Hematopoietic multipotent progenitor cell treated with erythropoietin and hydrocortisone succinate and interleukin-3 and kit ligand, for 4 days (in vitro differentiated cells): ENCODE measurements around the gene SLC34A2.
"Not testable (repeated sequence)": the region's sequence is repeated elsewhere in the genome, so short reads cannot be mapped to it uniquely, and the experiment has no call there.

ENCODE experiments used
- DNase-seq: peaks from one replicate; pipeline ENCODE4 v3.0.0-alpha.2; 2015

Gene SLC34A2

DNA sequence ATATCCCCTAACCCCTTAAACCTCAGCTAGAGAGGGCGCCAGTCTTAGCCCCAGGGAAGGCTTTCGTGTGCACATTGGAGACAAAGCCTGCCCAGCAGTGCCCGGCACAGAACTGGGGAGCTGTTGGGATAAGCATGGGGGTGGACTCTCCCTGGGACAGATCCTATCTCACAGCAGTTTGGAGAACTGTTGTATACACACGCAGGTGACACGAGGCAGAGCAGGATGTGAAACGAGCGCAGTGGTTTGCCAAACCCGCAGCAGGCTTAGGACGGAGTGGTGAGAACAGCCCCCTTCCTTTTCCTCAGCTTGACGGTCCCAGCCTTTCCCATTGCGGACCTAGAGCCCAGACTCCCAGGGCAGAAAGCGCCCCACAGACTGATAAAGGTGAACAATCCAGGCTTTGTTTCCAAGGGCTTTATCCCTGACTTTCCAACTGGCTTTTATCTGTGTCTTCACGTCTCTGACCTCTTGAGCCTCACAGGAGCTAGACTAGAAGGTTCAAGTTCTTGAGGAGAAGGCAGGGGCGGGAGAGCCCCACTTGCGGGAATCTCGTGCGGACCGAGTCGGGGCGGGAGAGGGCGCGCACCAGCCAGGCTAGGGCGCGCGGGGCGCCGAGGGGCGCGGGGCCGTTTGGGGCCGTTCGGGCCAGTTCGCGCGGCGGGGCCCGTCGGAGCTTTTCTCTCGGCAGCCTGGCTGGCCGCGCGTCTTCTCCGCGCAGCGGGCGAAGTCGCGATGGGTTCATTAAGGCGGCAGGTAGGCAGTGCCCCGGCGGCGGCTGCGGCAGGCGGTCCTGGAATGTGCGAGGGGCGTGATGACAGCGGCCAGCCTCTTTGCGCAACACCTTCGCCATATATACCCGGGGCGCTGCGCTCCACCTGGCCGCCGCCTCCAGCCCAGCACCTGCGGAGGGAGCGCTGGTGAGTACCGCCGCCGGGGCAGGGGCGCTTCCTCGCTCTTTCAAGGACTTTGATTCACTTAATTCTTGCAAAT lies at the start of gene SLC34A2:
Gene SLC34A2 (plus strand): TSS at position 881 of the 993 bp plus-strand sequence. CDS start 6,650 bp downstream, outside the sequence.
- peak; percentile 14 for DNase-seq

GRCh38 chr4:25608644-25609043 lies 47.0 kb upstream of the SLC34A2 start:
- DNase-seq, result no peak

- DNase-seq, result no peak
Observed at GRCh38 chr4:25609976-25610375, 45.7 kb upstream of the SLC34A2 start.

DNA sequence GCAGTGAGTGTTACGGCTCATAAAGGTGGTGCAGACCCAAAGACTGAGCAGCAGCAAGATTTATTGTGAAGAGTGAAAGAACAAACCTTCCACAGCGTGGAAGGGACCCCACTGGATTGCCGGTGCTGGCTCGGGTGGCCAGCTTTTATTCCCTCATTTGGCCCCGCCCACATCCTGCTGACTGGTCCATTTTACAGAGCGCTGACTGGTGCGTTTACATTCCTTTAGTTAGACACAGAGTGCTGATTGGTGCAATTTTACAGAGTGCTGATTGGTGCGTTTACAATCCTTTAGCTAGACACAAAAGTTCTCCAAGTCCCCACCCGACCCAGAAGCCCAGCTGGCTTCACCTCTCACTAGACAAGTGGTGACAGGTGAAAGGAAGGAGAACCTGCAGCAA lies 42.0 kb upstream of the SLC34A2 start:
- not testable (repeated sequence) for DNase-seq

- no peak for DNase-seq
Observed at GRCh38 chr4:25614807-25615206, 40.8 kb upstream of the SLC34A2 start.

- DNase-seq, result no peak
Observed at GRCh38 chr4:25621027-25621930, 34.4 kb upstream of the SLC34A2 start.

GRCh38 chr4:25624616-25625015 lies 31.0 kb upstream of the SLC34A2 start:
- no peak for DNase-seq

DNA sequence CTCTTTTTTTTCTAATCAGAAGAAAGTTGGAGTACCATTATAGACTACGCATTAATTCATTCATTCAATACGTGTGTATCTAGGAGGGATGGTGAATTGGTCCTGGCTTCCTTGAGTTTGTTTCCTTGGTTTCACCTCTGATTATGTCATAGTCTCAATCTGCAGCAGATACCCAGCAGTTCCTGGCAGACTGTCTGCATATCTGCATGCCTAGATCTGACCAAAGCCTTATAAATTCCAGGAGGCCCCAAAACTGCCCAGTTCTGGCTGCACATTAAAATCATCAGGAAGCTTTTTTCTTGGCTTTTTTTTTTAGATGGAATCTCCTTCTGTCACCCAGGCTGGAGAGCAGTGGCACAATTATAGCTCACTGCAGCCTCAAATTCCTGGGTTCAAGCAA lies 27.2 kb upstream of the SLC34A2 start:
- no peak for DNase-seq

- no peak for DNase-seq
Observed at GRCh38 chr4:25632135-25632534, 23.5 kb upstream of the SLC34A2 start.

DNA sequence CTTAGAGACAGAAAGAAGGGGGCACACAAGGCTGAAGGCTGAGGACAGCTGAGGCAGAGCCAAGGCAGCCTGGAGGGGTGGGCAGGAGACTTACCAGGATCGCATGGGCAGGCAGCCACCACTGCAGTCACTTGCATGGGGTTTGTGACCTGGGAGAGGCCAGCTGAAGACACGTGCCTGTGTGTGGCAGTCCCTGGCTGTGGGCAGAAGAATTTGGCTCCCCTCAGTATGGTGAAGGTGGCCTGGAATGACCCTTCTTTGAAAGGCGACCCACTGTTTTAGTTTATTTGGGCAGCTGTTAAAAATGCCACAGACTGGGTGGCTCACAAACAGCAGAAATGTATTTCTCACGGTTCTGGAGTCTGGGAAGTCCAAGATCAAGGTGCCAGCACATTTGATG lies 22.1 kb upstream of the SLC34A2 start:
- DNase-seq, result no peak

- no peak for DNase-seq
Observed at GRCh38 chr4:25635501-25635900, 20.1 kb upstream of the SLC34A2 start.

DNA sequence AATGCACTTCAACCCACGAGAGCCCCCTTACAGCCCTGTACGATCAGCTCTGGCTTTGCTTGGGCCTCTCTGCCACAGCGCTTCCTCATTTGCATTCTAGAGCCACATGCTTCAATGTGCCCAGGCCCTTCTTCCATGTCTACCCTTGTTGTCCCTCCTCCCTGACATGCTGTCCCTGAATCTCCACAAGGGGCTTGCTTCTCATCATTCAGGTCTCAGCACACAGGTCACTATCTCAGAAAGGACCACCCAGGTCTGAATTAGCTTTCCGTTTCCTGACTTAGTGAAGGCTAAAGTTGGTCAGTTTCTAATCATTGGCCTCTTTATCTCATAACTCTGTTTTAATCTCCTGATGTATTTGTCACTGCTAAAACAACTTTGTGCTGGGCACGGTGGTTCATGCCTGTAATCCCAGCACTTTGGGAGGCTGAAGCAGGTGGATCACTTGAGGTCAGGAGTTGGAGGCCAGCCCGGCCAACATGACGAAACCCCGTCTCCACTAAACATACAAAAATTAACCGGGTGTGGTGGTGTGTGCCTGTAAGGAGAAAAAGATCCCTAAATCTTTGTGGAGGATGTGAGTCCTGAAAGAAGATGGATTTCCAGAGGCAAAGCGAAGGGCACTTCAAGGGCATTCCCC lies 17.9 kb upstream of the SLC34A2 start:
- DNase-seq, result no peak

GRCh38 chr4:25638221-25638601 lies 17.4 kb upstream of the SLC34A2 start:
- DNase-seq, result no peak

GRCh38 chr4:25638806-25639205 lies 16.8 kb upstream of the SLC34A2 start:
- DNase-seq, result no peak

DNA sequence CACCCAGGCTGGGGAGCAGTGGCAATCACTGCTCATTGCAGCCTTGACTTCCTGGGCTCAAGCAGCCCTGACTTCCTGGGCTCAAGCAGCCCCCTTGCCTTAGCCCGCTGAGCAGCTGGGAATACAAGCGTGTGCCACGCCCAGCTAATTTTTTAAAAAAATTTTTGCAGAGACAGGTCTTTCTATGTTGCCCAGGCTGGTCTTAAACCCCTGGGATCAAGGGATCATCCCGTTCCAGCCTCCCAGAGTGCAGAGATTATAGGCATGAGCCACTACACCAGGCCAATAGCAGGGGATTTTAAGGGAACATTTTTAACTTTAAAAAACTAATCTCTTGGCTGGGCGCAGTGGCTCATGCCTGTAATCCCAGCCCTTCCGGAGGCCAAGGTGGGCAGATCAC lies 5.3 kb upstream of the SLC34A2 start:
- no peak for DNase-seq

DNA sequence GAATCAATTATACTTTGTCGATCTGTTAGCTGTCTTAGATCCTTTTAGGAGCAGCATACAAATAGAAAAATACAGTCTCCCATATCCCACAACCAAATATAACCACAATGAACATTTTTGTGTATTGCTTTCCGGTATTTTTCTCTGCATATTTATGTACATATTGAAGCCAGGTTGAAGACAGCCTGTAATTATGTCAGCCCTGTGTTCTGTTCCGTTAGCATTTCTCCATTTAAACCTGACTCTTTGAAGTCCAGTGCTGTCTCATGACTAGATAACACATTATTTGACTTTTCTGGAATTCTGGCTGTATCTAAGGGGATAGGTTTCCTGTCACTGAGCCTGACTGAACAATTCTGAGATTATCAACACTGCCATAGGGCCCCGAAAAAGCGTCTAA lies 4.0 kb upstream of the SLC34A2 start:
- no peak for DNase-seq

DNA sequence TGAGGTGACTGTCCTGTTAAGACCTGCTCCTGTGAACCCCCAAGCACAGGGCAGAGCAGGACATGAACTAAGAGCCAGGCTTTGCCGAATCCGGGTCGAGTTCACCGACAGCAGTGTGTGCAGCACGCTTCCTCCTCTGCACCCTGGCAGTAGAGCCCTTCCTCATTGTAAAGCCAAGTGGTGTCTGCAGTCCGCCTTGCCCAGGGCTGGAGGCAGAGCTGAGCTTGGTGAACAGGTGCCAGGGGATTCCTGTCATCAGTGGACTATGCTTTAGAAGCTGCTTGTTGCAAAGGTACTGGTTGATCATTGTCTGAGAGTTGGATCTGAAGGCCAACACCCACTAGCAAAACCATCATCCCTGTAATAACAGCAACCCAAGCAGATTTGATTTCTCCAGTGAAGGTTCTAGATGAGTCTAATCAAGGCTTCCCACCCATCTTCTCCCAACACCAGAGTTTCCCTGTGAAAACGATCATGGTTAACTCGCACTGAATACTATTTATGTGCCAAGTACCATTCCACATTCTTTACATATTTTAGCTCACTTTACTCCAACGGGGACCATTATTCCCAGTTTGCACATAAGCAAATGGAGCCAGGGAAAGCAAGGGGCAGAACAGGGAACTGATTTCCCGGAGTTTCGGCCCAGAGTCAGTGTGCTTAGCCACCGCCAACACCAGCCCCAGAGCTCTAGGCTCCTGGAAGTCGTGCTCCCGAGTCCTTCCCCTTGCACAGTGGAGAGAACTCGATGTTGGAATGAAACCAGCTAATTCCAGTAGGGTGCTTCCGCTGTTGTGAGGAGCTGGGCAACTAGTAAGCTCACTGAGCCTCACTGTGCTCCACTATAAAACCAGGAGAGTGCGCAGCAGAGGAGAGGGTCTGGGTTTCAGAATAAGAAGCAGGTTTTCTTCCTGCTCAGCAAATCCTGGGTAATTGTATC lies 1.4 kb upstream of the SLC34A2 start:
- DNase-seq, result no peak

DNA sequence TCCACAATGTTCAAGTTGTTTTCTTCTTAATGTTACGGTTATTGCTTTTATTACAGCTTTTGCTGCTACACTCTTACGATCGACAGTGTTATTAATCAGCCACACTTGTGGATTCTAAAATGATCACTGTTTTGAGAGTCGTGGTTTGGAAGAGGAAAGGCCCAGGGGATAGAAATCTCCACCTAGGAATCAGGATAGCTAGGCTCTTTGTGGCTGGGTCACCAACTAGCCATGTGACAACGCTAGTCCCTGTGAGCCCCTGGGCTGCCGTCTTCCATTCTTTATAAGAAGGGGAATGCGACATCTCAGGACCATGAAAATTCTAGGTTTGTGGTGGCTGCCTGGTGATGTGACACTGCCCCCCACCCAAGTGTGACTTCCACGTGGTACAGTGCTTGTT lies 380 bp downstream of the SLC34A2 start:
- no peak for DNase-seq

GRCh38 chr4:25658357-25658771 lies 2.7 kb downstream of the SLC34A2 start:
- no peak for DNase-seq

- DNase-seq, result no peak
Observed at GRCh38 chr4:25658777-25659176, 3.1 kb downstream of the SLC34A2 start.

DNA sequence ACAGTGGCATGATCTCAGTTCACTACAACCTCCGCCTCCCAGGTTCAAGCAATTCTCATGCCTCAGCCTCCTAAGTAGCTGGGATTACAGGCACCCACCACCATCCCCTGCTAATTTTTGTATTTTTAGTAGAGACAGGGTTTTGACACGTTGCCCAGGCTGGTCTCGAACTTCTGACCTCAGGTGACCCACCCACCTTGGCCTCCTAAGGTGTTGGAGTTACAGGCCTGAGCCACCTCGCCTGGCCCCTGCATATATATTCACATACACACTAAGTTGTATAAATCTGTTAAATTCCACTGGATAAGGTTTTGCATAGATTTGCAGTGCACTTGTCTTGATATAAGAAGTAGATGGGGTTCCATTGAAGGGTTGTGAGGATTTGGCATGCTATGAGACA lies 5.8 kb downstream of the SLC34A2 start:
- DNase-seq, result not testable (repeated sequence)

- no peak for DNase-seq
Observed at GRCh38 chr4:25662306-25662705, 6.7 kb downstream of the SLC34A2 start.
